K562 (cell line): ENCODE results near the gene CD2. TPM values are rescaled to one million over a fixed set of nuclear protein-coding genes. Genes with fewer than 3 reads are reported as not detected.
A peak's percentile ranks its signal among the peaks of the same experiment; 100 is the strongest.

Experiments
- ATAC-seq: fragments of 200-7000 bp; cut with Tn5 transposase; 3 replicates; pipeline ENCODE4 v1.9.1; 2020; ENCODE audit warnings: moderate library complexity
- BruUV-seq: library from RNA; stranded (reverse); fragments of 400-500 nt; replicated peaks from 2 replicates; lab custom pipeline; 2021; lab: Mats Ljungman, UMichigan
- CTCF ChIA-PET: fragments of 300-600 bp; formaldehyde crosslinking; extraction: SDS; loops from one replicate; lab custom pipeline; 2021; ENCODE audit warnings: low intra/inter-chr PET ratio; lab: Yijun Ruan, JAX
- POLR2A ChIA-PET: fragments of 300-600, 350-650 bp; sonication (Branson Sonifier 250); formaldehyde crosslinking; extraction: SDS; loops from one replicate; lab custom pipeline; 2021; ENCODE audit warnings: antibody characterized with exemption, inconsistent platforms; lab: Yijun Ruan, JAX
- DNase-seq, 4 experiments: peaks; one replicate each; pipeline versions ENCODE4 v3.0.0 to v3.0.0-alpha.2; 2011 to 2018; ENCODE audit warnings: low spot score in 3 of 4, mixed read lengths in 3 of 4; ENCODE audit errors: extremely low read depth in 1 of 4
- FAIRE-seq: peaks from 2 replicates; lab custom pipeline; 2011; peaks lifted over from hg19 to GRCh38; lab: Jason Lieb, UNC
- H2AFZ ChIP-seq: 2 replicates; pipeline ENCODE4 v1.6.0; 2011; ENCODE audit warnings: low read depth, low read length, control low read depth, inconsistent platforms
- H3K27ac ChIP-seq: fragments of 200-600 bp; 3 replicates; pipeline ENCODE4 v1.8.0; 2011; ENCODE audit warnings: low read depth, mild to moderate bottlenecking, control low read depth, inconsistent platforms, low read length, moderate library complexity, mixed read lengths; ENCODE audit errors: extremely low read depth
- H3K27me3 ChIP-seq, 2 experiments: fragments of 300-600 bp in 1 of 2; 2 replicates in 1 of 2; 3 replicates in 1 of 2; pipeline versions ENCODE4 v1.6.0 to v1.8.0; 2011; ENCODE audit warnings: inconsistent platforms in 2 of 2, low read length in 2 of 2, mild to moderate bottlenecking in 1 of 2, mixed read lengths in 1 of 2, moderate library complexity in 1 of 2; ENCODE audit not compliant: control insufficient read depth in 2 of 2, insufficient read depth in 2 of 2
- H3K36me3 ChIP-seq: fragments of 300-600 bp; 3 replicates; pipeline ENCODE4 v1.8.0; 2011; ENCODE audit warnings: mild to moderate bottlenecking, low read length, inconsistent platforms; ENCODE audit not compliant: control insufficient read depth, insufficient read depth
- H3K4me1 ChIP-seq, 2 experiments: fragments of 200-600 bp in 1 of 2; replicated peaks in 1 of 2; 2 replicates in 1 of 2; 3 replicates in 1 of 2; pipeline versions ENCODE4 v1.5.1 to v1.8.0; 2011; ENCODE audit warnings: inconsistent platforms in 2 of 2, low read length in 2 of 2, mild to moderate bottlenecking in 1 of 2, mixed read lengths in 1 of 2, moderate library complexity in 1 of 2; ENCODE audit not compliant: control insufficient read depth in 2 of 2, insufficient read depth in 2 of 2
- H3K4me2 ChIP-seq: 2 replicates; pipeline ENCODE4 v1.6.1; 2011; ENCODE audit warnings: low read length, control low read depth, inconsistent platforms, mixed read lengths; ENCODE audit not compliant: insufficient read depth
- H3K4me3 ChIP-seq: fragments of 200-600 bp; sonication (generic), shearing (Covaris generic); 2 replicates; pipeline ENCODE4 v1.5.1; 2016; ENCODE audit warnings: control low read depth, inconsistent platforms
- H3K79me2 ChIP-seq: fragments of 200-600 bp; 3 replicates; pipeline ENCODE4 v1.8.0; 2011; ENCODE audit warnings: low read length, inconsistent platforms; ENCODE audit not compliant: control insufficient read depth, insufficient read depth
- H3K9ac ChIP-seq, 2 experiments: 2 replicates each; pipeline versions ENCODE4 v1.6.0 to v1.6.1; 2011; ENCODE audit warnings: low read depth in 2 of 2, low read length in 2 of 2, control low read depth in 1 of 2, inconsistent platforms in 1 of 2, mild to moderate bottlenecking in 1 of 2, mixed read lengths in 1 of 2; ENCODE audit not compliant: insufficient read depth in 1 of 2
- H3K9me1 ChIP-seq: one replicate; pipeline ENCODE4 v1.6.0; 2011; ENCODE audit warnings: inconsistent platforms, mild to moderate bottlenecking, low read length, moderate library complexity; ENCODE audit not compliant: control insufficient read depth, insufficient read depth
- H3K9me3 ChIP-seq: replicated peaks from 2 replicates; pipeline ENCODE4 v1.5.1; 2011; ENCODE audit warnings: low read depth, low read length, inconsistent platforms; ENCODE audit not compliant: control insufficient read depth, insufficient read depth
- H4K20me1 ChIP-seq: replicated peaks from 2 replicates; pipeline ENCODE4 v1.6.1; 2011; ENCODE audit warnings: low read length, inconsistent platforms, mixed read lengths; ENCODE audit not compliant: control insufficient read depth, insufficient read depth
- BRF1 ChIP-seq: IDR thresholded peaks from 3 replicates; pipeline ENCODE4 v1.6.1; 2011; ENCODE audit warnings: borderline replicate concordance, mild to moderate bottlenecking; ENCODE audit not compliant: insufficient read length; ENCODE audit errors: extremely low read depth
- CHD1 ChIP-seq: fragments of 200-600 bp; sonication (generic); IDR thresholded peaks from one replicate; pipeline ENCODE4 v1.6.1; 2012; ENCODE audit warnings: mild to moderate bottlenecking, moderate library complexity, low read length, inconsistent platforms
- GTF2A2 ChIP-seq: IDR thresholded peaks from 2 replicates; pipeline ENCODE4 v1.6.1; 2016; ENCODE audit warnings: mild to moderate bottlenecking, missing genetic modification characterization, missing compliant biosample characterization
- JUNB ChIP-seq: fragments of 450-650 bp; formaldehyde crosslinking; conservative IDR thresholded peaks from 2 replicates; pipeline ENCODE4 v1.4.0; 2020; ENCODE audit warnings: mild to moderate bottlenecking
- KAT2B ChIP-seq: IDR thresholded peaks from one replicate; pipeline ENCODE4 v1.6.1; 2012; ENCODE audit warnings: low read depth, mild to moderate bottlenecking, control low read depth, inconsistent platforms, low read length, moderate library complexity
- MEF2A ChIP-seq: IDR thresholded peaks from 2 replicates; pipeline ENCODE4 v1.6.1; 2011; ENCODE audit warnings: low read depth, mild to moderate bottlenecking, low read length, moderate library complexity; ENCODE audit not compliant: control insufficient read depth
- PHF8 ChIP-seq: fragments of 200-600 bp; sonication (generic); IDR thresholded peaks from 2 replicates; pipeline ENCODE4 v1.6.1; 2012; ENCODE audit warnings: mixed run types, mild to moderate bottlenecking, inconsistent platforms, low read length, moderate library complexity, borderline replicate concordance
- RFX7 ChIP-seq: fragments of 250-450 bp; sonication (Bioruptor Pico); IDR thresholded peaks from 2 replicates; pipeline ENCODE4 v1.5.1; 2021; ENCODE audit warnings: mild to moderate bottlenecking
- SAFB ChIP-seq: fragments of 200-400 bp; formaldehyde crosslinking; IDR thresholded peaks from 2 replicates; pipeline ENCODE4 v1.6.1; 2017; ENCODE audit warnings: low read depth, low read length, borderline replicate concordance
- ZBTB8A ChIP-seq: fragments of 450-650 bp; IDR thresholded peaks from 2 replicates; pipeline ENCODE4 v1.6.1; 2018; ENCODE audit warnings: mild to moderate bottlenecking, moderate library complexity; ENCODE audit not compliant: partially characterized antibody
- ZNF445 ChIP-seq: fragments of 250-450 bp; sonication (Bioruptor Pico); IDR thresholded peaks from 2 replicates; pipeline ENCODE4 v1.4.0; 2020; ENCODE audit warnings: low read depth, mild to moderate bottlenecking, moderate library complexity
- WGBS: fragments of 100-300 bp; shearing (Covaris generic); methylation state at CpG from one replicate; pipeline ENCODE4 v1.1.6; 2016; ENCODE audit warnings: low coverage, mixed read lengths; ENCODE audit not compliant: insufficient coverage; ENCODE audit errors: missing lambda C conversion rate; 5-methylcytosine and 5-hydroxymethylcytosine counted together
- in situ Hi-C: fragments of 300-500 bp; cut with MboI; formaldehyde crosslinking; loops from 4 replicates; pipeline ENCODE4 v1.15.0; 2018; ENCODE audit warnings: inconsistent platforms, mixed read lengths
- intact Hi-C: fragments of 100-400 bp; cut with micrococcal nuclease; formaldehyde crosslinking; loops from 2 replicates; pipeline ENCODE4 v1.14.2; 2022
- polyA plus RNA-seq, 8 experiments: library from polyadenylated mRNA; depleted of rRNA in 4 of 8; stranded (reverse) in 5 of 8; unstranded in 3 of 8; fragments of >200 nt; fragmentation: Nextera tagmentation in 2 of 8; fragmentation: Illumina TruSeq in 1 of 8; extraction: Ambion mirVana in 2 of 8; extraction: Trizol in 1 of 8; gene quantifications; 2 replicates each; pipeline versions ENCODE4 v1.2.1 to v1.2.3, GENCODE V29; 2011 to 2014; ENCODE audit warnings: inconsistent platforms in 1 of 8, missing spikeins in 1 of 8
- total RNA-seq, 7 experiments: library from RNA; depleted of rRNA in 6 of 7; stranded (reverse); fragments of >200 nt in 6 of 7; fragmentation: Illumina TruSeq in 2 of 7; extraction: Trizol in 2 of 7; gene quantifications; 2 replicates each; pipeline versions ENCODE4 v1.2.1 to v1.2.3, GENCODE V29; 2011 to 2021; ENCODE audit warnings: low replicate concordance in 1 of 7
- TF ChIP-seq, protein P1 (sequence below): sonication (generic); formaldehyde crosslinking; IDR thresholded peaks from 2 replicates; pipeline ENCODE4 v1.8.0; 2022; ENCODE audit warnings: mild to moderate bottlenecking, missing genetic modification reagents

The CD2 gene
- total and polyA plus RNA-seq, 9 of the 15 experiments (the other 6 are each of a cell fraction or from before 2014, with no cell fraction given), result 0.07 to 0.16 TPM; not detected in 7

DNA sequence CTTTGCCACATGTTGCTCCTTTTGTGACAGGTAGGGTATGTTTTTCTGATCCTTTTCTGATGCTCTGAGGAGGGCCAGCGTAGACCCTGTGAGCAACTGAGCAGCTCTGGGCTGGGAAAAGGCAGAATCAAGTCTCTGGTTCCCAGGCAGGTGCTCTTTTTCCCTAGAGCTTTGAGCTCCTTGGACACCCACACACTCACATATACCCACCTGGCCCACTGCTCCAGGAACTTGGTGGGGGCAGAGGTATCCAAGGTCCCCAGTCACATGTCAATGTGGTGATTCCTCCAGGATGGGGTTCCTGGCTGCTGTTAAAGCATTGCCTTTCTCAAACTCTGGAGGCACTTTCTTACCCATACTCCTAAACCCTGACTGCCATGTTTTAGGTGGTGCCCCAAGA lies 5.4 kb downstream of the CD2 start:
- in situ Hi-C loops (no loop called here), intact Hi-C loops (loop anchor here (5.0 kb wide), 1 partner anchor 123 kb away; no protein-coding TSS in a partner anchor)
- H3K9ac ChIP-seq, result no peak overlapping the region
- no TSS peak for BruUV-seq
- H3K36me3 ChIP-seq, result no peaks in the 10 kb centered on the region
- TF ChIP-seq ZBTB8A (no peak), KAT2B (no peak), SAFB (no peak), CHD1 (no peak), GTF2A2 (tag) (no peak), BRF1 (no peak), PHF8 (no peak), MEF2A (no peak), ZNF445 (no peak), JUNB (CRISPR knock-in tag) (no peak), RFX7 (no peak)
- TF ChIP-seq, protein P1, sequence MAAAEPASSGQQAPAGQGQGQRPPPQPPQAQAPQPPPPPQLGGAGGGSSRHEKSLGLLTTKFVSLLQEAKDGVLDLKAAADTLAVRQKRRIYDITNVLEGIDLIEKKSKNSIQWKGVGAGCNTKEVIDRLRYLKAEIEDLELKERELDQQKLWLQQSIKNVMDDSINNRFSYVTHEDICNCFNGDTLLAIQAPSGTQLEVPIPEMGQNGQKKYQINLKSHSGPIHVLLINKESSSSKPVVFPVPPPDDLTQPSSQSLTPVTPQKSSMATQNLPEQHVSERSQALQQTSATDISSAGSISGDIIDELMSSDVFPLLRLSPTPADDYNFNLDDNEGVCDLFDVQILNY, result no peak
- H2AFZ ChIP-seq, result peak overlapping the region; percentile 45; the same call in 1 of the 2 replicates
- no peaks in the 10 kb centered on the region for H4K20me1 ChIP-seq
- H3K9me3 ChIP-seq, result no peaks in the 10 kb centered on the region
- ATAC-seq (no peak), FAIRE-seq (no peak), DNase-seq (no peak)
- H3K4me3 ChIP-seq, result no peak overlapping the region
- H3K27me3 ChIP-seq, result no peaks in the 10 kb centered on the region
- no peaks in the 10 kb centered on the region for H3K9me1 ChIP-seq
- H3K27ac ChIP-seq, result no peak overlapping the region
- H3K4me2 ChIP-seq, result no peak overlapping the region
- peaks cover 23 to 37% of the 10 kb centered on the region in 2 experiments; a peak in 4 of 5 replicates for H3K4me1 ChIP-seq
- POLR2A ChIA-PET, result no interaction called here
- WGBS, result 92% methylated on average over 1 of the region's 1 CpG
- CTCF ChIA-PET, result no interaction called here
- no peaks in the 10 kb centered on the region for H3K79me2 ChIP-seq
